CD4-positive, alpha-beta T cell treated with Interleukin-2 at 100 ng/mL for 4 hours (primary cell): Measurements from ENCODE around the gene ARHGEF4.

Experiments used
- DNase-seq: peaks from one replicate; pipeline ENCODE4 v3.0.0-alpha.2; 2020; ENCODE audit warnings: low spot score

The ARHGEF4 gene

DNA sequence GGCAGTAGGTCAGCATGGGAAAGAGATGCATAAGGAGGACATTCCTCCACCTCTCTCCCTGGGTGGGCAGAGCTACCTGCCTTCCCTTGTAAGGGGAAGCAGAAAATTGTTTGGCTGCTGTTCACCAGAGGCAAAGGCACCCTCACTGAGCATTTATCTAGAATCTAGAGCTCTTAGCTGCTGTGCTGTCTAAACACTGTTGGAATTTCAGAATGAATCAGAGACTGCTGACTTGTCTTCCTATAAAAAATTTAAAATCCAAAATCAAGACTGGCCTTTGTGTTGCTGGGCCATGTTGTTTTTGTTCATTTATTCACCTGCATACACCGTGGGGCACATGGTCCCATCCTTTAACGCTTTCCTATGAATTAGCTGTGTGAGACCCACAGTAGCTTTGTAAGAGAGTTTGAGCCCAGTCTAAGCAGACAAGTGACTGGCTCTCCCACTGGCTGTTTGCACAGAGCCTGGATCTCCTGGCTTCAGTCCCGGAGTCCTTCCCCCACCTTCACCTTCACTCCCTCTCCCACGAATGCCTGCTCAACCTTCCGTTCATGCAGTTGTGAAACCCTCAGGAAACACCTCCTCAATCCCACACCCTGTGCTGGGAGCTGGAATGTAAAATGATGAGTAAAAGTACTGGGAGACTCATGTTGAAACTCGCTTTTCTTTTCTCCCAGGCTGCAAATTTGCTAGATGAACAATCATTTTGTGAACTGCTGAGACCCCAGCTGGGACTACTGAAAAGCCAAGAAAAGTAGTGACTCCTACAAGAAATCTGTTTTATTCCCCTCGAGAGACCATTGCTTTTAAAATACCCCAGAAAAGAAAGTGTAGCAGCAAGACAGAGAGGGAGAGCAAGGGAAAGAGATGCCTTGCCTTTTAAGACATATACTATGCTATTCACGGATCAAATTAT lies 180.4 kb downstream of the ARHGEF4 start:
- DNase-seq, result no peak

GRCh38 chr2:131022731-131023130 lies 186.0 kb downstream of the ARHGEF4 start:
- no peak for DNase-seq

DNA sequence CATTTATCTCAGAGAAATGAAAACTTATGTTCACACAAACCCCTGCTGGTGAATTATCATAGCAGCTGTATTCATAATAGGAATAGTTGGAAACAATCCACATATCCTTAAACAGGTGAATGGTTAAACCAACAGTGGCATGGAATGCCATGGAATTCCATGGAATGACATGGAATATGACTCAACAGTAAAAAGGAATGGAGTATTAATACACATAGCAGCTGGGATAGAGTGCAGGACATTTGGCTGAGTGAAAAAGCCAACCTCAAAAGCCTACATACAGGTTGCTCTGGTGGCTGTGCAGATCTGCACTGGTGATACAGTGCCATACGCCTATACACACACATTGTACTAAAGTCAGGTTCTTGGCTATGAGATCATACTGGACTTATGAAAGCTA lies 187.0 kb downstream of the ARHGEF4 start:
- DNase-seq, result no peak

DNA sequence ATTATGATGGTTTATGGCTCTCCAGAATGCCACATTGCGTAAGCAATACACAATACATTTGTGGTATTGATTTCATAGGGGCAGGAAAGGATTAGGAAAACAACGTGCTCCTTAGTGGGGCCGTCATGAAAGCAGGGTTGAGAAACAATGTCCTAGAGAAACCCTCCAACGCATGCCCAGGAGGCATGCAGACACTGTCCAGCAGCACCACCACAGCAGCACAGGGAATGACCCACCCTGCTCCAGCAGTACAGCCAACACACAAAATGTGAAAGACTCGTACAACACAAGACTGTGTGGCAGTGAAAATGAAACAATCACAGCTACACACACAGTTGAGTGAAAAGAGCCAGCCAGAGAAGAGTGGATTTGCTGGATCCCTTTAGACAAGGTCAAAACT lies 190.2 kb downstream of the ARHGEF4 start:
- no peak for DNase-seq

- no peak for DNase-seq
Observed at GRCh38 chr2:131027566-131028528, 191.1 kb downstream of the ARHGEF4 start.

DNA sequence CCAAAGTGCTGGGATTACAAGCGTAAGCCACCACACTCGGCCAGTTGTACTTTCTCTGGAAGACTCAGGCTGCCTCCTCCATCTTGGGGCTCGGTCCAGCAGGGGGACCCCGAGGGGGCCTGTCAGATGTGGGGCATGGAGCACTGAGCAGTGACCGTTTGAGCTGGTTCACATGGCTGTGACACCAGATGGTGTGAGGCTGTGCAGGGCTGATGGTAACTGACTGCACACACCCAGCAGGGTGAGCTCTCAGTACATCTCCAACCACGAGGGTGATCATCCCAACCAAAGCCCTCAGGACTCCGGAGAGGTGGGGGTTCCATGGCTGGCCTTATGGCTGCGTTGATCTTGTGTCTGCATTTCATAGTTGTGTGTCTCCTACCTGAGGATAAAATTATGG lies 193.1 kb downstream of the ARHGEF4 start:
- DNase-seq, result no peak

DNA sequence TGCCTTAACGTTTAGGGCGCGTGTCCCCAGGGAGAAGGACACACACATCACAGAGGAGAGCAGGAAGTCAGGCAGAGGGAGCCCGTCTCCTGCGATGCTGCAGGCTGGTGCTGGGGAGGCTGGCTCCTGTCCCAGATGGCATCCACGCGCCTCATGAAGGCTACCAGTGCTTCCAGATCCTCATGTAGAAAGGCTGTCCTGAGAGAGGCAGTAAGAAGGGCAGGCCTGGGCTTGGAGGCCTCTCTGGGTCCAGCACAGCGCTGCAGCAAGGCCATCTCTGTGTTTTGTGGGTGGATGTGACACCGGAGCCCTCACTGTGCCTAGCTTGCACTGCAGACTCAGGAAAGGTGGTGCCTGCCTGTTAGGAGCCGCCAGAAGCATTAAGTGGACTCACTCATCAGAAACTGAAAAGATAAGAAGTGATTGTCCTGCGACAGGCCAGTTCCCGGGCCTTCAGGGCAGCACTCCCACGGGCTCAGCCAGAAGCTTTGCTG lies 193.8 kb downstream of the ARHGEF4 start:
- no peak for DNase-seq

DNA sequence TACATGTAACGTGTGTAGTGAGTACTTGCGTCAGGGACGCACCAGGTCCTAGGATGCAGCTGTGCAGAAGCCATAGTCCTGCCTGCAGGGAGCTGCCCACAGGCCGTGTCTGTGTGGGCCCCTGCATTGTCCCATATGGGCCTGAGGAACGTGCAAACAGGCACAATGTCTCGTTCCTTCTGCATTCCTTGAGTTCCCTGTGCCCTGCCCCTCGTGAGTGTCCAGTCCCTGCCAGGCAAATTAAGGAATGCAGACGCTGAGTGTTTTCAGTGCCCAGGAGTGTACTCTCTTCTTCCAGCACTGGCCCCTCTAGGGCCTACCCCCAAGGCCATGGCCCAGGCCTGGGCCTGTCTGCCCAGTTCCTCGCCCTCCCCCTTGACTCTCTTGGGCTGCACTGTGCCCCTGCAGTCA lies 194.7 kb downstream of the ARHGEF4 start:
- no peak for DNase-seq

- no peak for DNase-seq
Observed at GRCh38 chr2:131031875-131032274, 195.2 kb downstream of the ARHGEF4 start.

DNA sequence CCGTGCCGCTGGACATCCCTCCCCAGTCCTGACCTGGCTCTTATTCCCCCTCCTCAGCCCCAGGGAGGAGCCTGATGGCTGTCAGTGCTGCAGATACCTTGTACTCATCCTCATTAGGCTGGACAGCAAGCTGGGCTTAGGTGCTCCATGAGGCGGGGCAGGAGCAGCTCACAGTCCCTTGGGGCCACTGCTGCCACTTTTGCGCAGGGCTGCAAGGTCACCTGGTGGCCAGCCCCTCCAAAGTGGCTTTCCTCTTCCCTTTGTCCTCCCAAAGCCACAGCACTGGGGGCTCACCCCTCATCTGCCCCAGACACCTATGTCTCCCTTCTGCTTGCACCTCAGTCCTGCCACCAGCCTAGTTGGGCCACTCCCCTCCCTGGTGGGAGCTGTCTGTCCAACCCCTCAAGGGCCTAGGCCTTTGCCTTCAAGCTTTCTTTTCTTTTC lies 195.7 kb downstream of the ARHGEF4 start:
- no peak for DNase-seq

- DNase-seq, result no peak
Observed at GRCh38 chr2:131033786-131034121, 197.0 kb downstream of the ARHGEF4 start.

DNA sequence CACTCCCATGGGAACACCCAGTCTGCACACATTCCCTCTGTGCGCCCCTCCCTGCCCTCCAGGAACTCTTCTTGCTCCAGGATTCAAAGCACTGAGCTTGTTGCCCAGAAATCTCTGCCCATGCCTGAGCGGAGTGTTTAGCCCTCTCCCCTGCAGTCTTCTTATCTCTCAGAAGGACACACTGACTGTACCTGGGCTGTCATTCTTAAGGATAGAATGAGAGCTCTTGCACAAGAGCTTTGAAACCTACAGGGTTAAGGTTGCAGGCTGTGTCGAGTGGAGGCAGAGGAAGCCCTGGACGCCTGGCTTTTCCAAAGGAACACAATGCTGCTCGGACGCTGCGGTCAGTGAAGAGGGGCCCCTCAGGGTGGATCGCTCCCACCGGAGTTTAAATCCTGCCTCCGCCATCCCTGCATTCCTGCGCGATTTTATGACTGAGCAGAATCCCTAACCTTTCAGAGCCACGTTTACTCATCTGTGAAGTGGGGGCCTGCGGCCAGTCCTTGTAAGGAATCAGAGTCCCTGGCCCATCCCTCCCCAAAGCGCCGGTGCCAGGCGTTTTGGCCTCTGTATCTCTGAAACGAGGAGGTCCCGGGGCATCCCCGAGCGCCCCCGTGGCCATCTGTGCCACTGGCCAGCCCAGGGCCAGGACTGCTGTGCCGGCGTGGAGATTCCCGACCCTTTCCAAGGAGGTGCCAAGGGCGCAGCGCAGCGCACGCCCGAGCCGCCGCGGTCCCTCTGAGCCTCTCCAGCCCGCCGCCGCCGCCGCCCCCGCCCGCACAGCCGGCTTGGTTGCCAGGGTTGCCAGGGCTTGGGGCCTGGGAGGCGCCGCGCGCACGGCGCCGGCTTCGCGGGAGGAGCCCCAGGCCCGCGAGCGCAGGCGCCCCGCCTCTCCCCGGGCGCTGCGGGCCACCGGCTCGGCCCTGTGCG lies 197.7 kb downstream of the ARHGEF4 start:
- no peak for DNase-seq

DNA sequence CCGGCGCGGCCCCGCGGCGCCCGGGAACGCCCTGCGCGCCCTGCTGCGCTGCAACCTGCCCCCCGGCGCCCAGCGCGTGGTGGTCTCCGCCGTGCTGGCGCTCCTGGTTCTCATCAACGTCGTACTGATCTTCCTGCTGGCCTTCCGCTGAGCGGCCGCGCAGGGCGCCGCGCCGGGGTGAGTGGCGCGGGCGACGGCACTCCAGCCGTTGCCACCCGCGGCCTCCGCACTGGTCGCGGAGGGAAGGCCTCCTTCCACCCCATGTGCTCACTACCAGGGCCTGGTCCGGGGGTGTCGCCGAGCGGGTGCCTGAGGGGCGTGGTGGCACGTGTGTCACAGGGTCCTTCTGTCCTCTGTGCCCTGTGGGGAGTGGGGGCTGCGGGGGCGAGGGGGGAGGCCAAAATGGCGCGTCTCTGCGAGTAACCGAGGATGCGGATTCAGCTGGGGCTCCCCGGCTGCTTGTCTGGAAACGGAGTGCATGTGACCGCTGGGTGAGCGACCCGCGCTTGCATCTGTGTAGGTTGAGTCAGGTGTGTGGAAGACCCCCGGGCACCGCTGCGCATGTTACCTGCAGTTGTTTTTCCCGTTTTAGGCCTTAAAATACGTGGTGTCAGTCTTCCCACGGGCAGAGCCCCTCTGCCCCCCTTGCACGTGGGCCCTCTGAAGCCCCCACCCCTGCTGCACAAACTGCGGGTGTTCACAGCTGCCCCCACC lies 198.6 kb downstream of the ARHGEF4 start:
- no peak for DNase-seq

DNA sequence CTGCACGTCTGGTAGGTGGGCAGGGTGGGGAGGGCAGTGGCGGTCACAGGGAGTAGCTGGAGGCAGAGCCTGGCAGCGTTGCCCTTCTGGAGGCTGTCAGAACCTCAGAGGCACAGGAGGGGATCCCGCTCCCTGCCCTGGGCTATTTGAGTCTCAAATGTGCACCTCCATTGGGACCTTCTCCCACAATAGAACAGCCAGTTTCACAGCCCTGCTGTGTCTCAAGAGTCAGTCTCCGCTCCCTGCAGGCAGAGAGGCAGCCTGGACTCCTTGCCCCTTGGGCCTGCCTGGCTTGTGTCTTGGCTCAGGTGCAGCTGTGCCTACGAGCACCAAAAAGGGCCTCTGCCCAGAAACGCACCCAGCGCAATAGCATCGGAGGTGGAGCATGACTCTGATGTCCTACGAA lies 199.1 kb downstream of the ARHGEF4 start:
- no peak for DNase-seq

DNA sequence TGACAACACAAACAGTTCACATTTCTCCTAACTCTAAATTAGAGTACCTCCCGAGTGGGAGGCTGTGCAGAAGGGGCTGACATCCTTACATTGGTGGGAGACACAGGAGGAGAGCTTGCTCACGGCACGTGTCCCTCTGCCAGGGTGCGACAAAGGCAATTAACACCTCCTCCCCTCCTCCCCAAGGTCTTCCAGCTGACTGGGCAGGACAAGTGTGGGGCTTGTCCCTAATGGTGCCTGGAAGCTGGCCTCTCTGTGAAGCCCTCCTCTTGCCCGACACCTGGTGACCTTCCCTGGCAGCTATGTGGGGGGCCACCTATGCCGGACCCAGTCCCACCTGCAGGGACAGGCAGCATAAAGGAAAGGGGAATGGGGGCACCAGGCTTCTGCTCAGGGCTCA lies 199.6 kb downstream of the ARHGEF4 start:
- no peak for DNase-seq

- DNase-seq, result no peak
Observed at GRCh38 chr2:131036696-131037397, 200.1 kb downstream of the ARHGEF4 start.

GRCh38 chr2:131037398-131038257 lies 200.9 kb downstream of the ARHGEF4 start:
- DNase-seq, result no peak

DNA sequence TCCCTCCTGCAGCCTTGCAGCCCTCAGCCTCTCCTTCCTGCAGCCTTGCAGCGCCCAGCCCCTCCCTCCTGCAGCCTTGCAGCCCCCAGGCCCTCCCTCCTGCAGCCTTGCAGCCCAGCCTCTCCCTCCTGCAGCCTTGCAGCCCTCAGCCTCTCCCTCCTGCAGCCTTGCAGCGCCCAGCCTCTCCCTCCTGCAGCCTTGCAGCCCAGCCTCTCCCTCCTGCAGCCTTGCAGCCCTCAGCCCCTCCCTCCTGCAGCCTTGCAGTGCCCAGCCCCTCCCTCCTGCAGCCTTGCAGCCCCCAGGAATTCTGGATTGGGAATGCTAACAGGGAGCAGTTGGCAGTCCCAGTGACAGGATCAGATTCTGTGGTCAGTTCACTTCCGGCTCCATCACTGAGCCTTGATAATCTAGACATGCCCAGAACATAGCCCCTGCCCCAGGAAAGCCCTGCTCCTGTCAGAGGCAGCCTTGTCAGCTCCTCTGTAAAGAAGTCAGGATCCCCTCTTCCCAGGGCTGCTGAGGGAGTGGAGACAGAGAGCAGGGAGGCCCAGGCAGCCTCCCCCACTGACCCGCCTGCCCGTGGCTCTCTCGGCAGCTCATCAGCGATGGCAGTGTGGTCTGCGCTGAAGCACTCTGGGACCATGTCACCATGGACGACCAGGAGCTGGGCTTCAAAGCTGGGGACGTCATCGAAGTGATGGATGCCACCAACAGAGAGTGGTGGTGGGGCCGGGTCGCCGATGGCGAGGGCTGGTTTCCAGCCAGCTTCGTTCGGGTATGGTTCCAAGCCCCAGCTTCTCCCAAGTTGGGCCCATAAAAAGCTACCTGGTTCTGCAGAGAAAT lies 201.8 kb downstream of the ARHGEF4 start:
- DNase-seq, result no peak

DNA sequence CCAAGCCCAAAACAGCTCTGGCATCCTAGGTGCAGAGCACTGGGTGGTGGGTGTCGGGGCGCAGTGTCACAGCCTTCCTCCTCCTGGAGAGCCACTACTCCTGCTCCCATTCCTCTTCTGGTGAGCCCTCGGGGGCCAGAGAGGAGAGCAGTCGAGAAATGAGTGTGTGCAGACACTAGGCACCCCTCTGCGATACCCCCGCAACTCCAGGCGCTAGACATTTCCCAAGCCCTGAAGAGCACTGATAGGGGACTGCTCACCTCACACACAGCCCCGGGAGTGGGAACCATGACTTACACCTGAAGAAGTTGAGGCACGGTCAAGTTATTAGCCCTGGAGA lies 202.4 kb downstream of the ARHGEF4 start:
- DNase-seq, result no peak
